PC-9 (cell line): ENCODE results near the gene TLE3.

Source experiments
- EZH2 ChIP-seq: fragments of 200-600 bp; sonication (generic); IDR thresholded peaks from 2 replicates; pipeline ENCODE4 v1.8.0; 2017; ENCODE audit warnings: antibody characterized with exemption, low read depth
- TF ChIP-seq, protein P1 (sequence below): fragments of 200-600 bp; sonication (generic); conservative IDR thresholded peaks from 2 replicates; pipeline ENCODE4 v1.6.1; 2017; ENCODE audit warnings: mixed run types, antibody characterized with exemption, mild to moderate bottlenecking, moderate library complexity

DNA sequence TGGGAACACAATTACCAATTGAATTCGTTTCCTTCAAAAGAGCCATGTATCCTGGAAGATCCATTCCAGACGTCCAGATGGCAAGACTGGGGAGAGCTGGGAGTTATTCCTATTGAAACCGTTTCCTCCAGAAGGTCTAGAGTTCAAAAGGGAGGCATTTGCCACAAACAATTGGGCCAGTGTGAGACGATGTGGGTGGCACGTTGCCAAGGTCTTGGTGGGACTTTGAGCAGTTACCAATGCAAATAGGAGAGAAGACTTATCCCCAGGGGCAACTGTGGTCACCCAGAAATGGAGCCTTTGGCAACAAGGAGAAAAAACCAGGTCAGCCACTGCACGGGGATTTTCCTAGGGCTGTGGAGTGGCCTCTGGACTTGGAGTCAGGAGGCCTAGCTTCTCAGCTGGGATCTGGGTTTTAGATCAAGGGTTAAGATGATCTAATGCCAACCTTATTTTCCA lies 29.6 kb upstream of the TLE3 start:
- TF ChIP-seq, protein P1, sequence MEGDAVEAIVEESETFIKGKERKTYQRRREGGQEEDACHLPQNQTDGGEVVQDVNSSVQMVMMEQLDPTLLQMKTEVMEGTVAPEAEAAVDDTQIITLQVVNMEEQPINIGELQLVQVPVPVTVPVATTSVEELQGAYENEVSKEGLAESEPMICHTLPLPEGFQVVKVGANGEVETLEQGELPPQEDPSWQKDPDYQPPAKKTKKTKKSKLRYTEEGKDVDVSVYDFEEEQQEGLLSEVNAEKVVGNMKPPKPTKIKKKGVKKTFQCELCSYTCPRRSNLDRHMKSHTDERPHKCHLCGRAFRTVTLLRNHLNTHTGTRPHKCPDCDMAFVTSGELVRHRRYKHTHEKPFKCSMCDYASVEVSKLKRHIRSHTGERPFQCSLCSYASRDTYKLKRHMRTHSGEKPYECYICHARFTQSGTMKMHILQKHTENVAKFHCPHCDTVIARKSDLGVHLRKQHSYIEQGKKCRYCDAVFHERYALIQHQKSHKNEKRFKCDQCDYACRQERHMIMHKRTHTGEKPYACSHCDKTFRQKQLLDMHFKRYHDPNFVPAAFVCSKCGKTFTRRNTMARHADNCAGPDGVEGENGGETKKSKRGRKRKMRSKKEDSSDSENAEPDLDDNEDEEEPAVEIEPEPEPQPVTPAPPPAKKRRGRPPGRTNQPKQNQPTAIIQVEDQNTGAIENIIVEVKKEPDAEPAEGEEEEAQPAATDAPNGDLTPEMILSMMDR = no peak
- no peak for TF ChIP-seq EZH2
